ENCODE results near the gene ZNF155. TPM values are rescaled to one million over a fixed set of nuclear protein-coding genes. Genes with fewer than 3 reads are reported as not detected.
"Not testable (repeated sequence)": the region's sequence is repeated elsewhere in the genome, so short reads cannot be mapped to it uniquely, and the experiment has no call there.

Gene ZNF155
- total RNA-seq (2014; rRNA removed; shearing (Covaris generic)): 3.2 and 5.7 TPM in 2 replicates

GRCh38 chr19:43983912-43984686, at the start of gene ZNF155:
TSS of gene ZNF155 (plus strand) at chr19:43984188. CDS start at chr19:43988544, 4,356 bp downstream.
- DNase-seq (ENCODE audit: low spot score): peak; percentile 99

GRCh38 chr19:43934985-43935708, 48.8 kb upstream of the ZNF155 start, which contains the start of gene ZNF45:
TSS of gene ZNF45 (minus strand) at chr19:43935282. CDS start at chr19:43922185, 13,097 bp downstream.
- DNase-seq (ENCODE audit: low spot score): peak; percentile 98

- DNase-seq (ENCODE audit: low spot score): peak; percentile 31
Observed at GRCh38 chr19:43936188-43936587, 47.8 kb upstream of the ZNF155 start.

- no peak for DNase-seq (ENCODE audit: low spot score)
Observed at GRCh38 chr19:43939557-43940260, 44.3 kb upstream of the ZNF155 start.

- no peak for DNase-seq (ENCODE audit: low spot score)
Observed at GRCh38 chr19:43940719-43941118, 43.3 kb upstream of the ZNF155 start.

- DNase-seq (ENCODE audit: low spot score): no peak
Observed at GRCh38 chr19:43941209-43941608, 42.8 kb upstream of the ZNF155 start.

- not testable (repeated sequence) for DNase-seq (ENCODE audit: low spot score)
Observed at GRCh38 chr19:43947412-43947811, 36.6 kb upstream of the ZNF155 start.

- not testable (repeated sequence) for DNase-seq (ENCODE audit: low spot score)
Observed at GRCh38 chr19:43949803-43950202, 34.2 kb upstream of the ZNF155 start.

GRCh38 chr19:43950834-43951645, 32.9 kb upstream of the ZNF155 start, which contains the start of gene ZNF221:
TSS of gene ZNF221 (plus strand) at chr19:43951228. CDS start at chr19:43962727, 11,499 bp downstream.
- DNase-seq (ENCODE audit: low spot score): peak; percentile 99

GRCh38 chr19:43956827-43957226, 27.2 kb upstream of the ZNF155 start:
- DNase-seq (ENCODE audit: low spot score): no peak

GRCh38 chr19:43957891-43958290, 26.1 kb upstream of the ZNF155 start:
- no peak for DNase-seq (ENCODE audit: low spot score)

- DNase-seq (ENCODE audit: low spot score): no peak
Observed at GRCh38 chr19:43960411-43960810, 23.6 kb upstream of the ZNF155 start.

GRCh38 chr19:43966079-43966694, 17.8 kb upstream of the ZNF155 start:
- DNase-seq (ENCODE audit: low spot score): no peak

- DNase-seq (ENCODE audit: low spot score): no peak
Observed at GRCh38 chr19:43976732-43977131, 7.3 kb upstream of the ZNF155 start.

GRCh38 chr19:43983544-43983911, 460 bp upstream of the ZNF155 start:
- DNase-seq (ENCODE audit: low spot score): peak; percentile 7

- no peak for DNase-seq (ENCODE audit: low spot score)
Observed at GRCh38 chr19:43984687-43985000, 656 bp downstream of the ZNF155 start.

GRCh38 chr19:43997631-43998290, 13.8 kb downstream of the ZNF155 start:
- no peak for DNase-seq (ENCODE audit: low spot score)

GRCh38 chr19:44002212-44002565, 18.2 kb downstream of the ZNF155 start:
- DNase-seq (ENCODE audit: low spot score): no peak

GRCh38 chr19:44002566-44003460, 18.8 kb downstream of the ZNF155 start, which contains the start of gene ZNF230:
TSS of gene ZNF230 (plus strand) at chr19:44002957. CDS start at chr19:44007079, 4,122 bp downstream.
- DNase-seq (ENCODE audit: low spot score): peak; percentile 99

Data from HT-29 (cell line).